ENCODE measurements around the gene TMEM132E.

DNA sequence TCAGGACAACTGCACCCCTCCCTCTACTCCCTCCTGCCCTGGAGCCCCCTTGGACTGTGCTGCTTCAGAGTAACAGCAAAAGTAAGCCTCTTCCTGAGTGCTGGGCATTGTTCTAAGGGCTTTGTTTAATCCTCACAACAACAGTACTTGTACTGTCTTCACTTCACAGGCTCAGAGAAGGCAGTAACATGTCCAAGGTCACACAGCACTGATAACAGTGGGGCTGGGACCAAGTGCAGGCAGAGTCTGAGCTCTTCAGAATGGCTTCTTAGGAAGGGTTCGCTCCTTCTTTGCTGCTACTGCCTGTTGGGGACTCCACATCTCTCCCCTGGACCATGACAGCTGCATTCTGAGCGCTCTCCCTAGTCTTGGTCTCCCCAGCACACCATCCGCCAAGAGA, 24.6 kb downstream of the TMEM132E start:
- TF ChIP-seq, protein P1, sequence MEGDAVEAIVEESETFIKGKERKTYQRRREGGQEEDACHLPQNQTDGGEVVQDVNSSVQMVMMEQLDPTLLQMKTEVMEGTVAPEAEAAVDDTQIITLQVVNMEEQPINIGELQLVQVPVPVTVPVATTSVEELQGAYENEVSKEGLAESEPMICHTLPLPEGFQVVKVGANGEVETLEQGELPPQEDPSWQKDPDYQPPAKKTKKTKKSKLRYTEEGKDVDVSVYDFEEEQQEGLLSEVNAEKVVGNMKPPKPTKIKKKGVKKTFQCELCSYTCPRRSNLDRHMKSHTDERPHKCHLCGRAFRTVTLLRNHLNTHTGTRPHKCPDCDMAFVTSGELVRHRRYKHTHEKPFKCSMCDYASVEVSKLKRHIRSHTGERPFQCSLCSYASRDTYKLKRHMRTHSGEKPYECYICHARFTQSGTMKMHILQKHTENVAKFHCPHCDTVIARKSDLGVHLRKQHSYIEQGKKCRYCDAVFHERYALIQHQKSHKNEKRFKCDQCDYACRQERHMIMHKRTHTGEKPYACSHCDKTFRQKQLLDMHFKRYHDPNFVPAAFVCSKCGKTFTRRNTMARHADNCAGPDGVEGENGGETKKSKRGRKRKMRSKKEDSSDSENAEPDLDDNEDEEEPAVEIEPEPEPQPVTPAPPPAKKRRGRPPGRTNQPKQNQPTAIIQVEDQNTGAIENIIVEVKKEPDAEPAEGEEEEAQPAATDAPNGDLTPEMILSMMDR (conservative IDR thresholded peaks at IDR 0.05; ENCODE audit: low read depth in 2 of 2): no peak
- no peak for TF ChIP-seq EZH2 (IDR thresholded peaks at IDR 0.05; ENCODE audit: low read depth, unreplicated experiment)
- no peak for TF ChIP-seq CREB1 (CRISPR knock-in tag; IDR thresholded peaks at IDR 0.05; ENCODE audit: low read depth)
- no peak for TF ChIP-seq POLR2AphosphoS5 (IDR thresholded peaks at IDR 0.05; ENCODE audit: low read depth)
- no peak for TF ChIP-seq EZH2phosphoT487 (IDR thresholded peaks at IDR 0.05; ENCODE audit: unreplicated experiment)
- TF ChIP-seq JUNB (IDR thresholded peaks at IDR 0.05; ENCODE audit: unreplicated experiment): no peak
- TF ChIP-seq, protein P2, sequence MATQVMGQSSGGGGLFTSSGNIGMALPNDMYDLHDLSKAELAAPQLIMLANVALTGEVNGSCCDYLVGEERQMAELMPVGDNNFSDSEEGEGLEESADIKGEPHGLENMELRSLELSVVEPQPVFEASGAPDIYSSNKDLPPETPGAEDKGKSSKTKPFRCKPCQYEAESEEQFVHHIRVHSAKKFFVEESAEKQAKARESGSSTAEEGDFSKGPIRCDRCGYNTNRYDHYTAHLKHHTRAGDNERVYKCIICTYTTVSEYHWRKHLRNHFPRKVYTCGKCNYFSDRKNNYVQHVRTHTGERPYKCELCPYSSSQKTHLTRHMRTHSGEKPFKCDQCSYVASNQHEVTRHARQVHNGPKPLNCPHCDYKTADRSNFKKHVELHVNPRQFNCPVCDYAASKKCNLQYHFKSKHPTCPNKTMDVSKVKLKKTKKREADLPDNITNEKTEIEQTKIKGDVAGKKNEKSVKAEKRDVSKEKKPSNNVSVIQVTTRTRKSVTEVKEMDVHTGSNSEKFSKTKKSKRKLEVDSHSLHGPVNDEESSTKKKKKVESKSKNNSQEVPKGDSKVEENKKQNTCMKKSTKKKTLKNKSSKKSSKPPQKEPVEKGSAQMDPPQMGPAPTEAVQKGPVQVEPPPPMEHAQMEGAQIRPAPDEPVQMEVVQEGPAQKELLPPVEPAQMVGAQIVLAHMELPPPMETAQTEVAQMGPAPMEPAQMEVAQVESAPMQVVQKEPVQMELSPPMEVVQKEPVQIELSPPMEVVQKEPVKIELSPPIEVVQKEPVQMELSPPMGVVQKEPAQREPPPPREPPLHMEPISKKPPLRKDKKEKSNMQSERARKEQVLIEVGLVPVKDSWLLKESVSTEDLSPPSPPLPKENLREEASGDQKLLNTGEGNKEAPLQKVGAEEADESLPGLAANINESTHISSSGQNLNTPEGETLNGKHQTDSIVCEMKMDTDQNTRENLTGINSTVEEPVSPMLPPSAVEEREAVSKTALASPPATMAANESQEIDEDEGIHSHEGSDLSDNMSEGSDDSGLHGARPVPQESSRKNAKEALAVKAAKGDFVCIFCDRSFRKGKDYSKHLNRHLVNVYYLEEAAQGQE (IDR thresholded peaks at IDR 0.05; ENCODE audit: unreplicated experiment): no peak
- TF ChIP-seq ZNF331 (CRISPR knock-in tag; IDR thresholded peaks at IDR 0.05; ENCODE audit: low read depth): no peak
